Kidney epithelial cell (primary cell): ENCODE measurements around the gene IFIT1. TPM values are rescaled to one million over a fixed set of nuclear protein-coding genes. Genes with fewer than 3 reads are reported as not detected.

Experiments
- DNase-seq: peaks from one replicate; pipeline ENCODE4 v3.0.0-alpha.2; 2010; ENCODE audit warnings: low read depth
- H3K27me3 ChIP-seq: 2 replicates; pipeline ENCODE4 v1.6.0; 2011; ENCODE audit warnings: low read length; ENCODE audit not compliant: control insufficient read depth, insufficient read depth
- H3K36me3 ChIP-seq: 2 replicates; pipeline ENCODE4 v1.5.1; 2011; ENCODE audit warnings: low read length; ENCODE audit not compliant: control insufficient read depth, insufficient read depth
- H3K4me3 ChIP-seq: 2 replicates; pipeline ENCODE4 v1.5.1; 2011; ENCODE audit warnings: low read depth, mild to moderate bottlenecking, control low read depth, low read length
- total RNA-seq: library from RNA; depleted of rRNA; stranded (reverse); fragments of >200 nt; gene quantifications from 2 replicates; pipeline ENCODE4 v1.2.3, GENCODE V29; 2015
- TF ChIP-seq, protein P1 (sequence below): IDR thresholded peaks from 2 replicates; pipeline ENCODE4 v1.5.1; 2011; ENCODE audit warnings: mild to moderate bottlenecking, moderate library complexity, low read length, control low read depth, inconsistent platforms; ENCODE audit not compliant: insufficient read depth, poor library complexity, severe bottlenecking

Gene IFIT1
- total RNA-seq, 1 donor from 2014 or later = 10.4 TPM

DNA sequence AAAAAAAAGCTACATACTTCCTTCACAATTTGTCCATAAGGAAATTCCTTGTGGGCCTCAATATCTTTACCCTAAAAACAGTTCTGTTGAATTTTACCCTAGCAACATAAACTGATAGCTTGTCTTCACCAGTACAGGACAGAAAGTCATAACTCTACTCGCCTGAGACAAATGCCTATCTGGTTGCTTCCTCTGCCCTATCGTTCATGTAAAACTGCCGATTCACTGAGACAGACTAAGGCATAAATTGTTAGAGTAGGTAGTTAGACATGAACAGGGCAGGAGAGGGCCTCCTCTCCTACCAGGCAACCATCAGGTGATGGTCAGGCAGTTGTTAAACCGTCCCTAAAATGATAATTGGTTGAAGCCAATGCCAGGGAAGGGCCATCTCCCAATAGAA lies 39.6 kb upstream of the IFIT1 start:
- no peak overlapping the region for H3K4me3 ChIP-seq
- H3K36me3 ChIP-seq = no peaks in the 10 kb centered on the region
- no peaks in the 10 kb centered on the region for H3K27me3 ChIP-seq
- DNase-seq = no peak
- TF ChIP-seq, protein P1, sequence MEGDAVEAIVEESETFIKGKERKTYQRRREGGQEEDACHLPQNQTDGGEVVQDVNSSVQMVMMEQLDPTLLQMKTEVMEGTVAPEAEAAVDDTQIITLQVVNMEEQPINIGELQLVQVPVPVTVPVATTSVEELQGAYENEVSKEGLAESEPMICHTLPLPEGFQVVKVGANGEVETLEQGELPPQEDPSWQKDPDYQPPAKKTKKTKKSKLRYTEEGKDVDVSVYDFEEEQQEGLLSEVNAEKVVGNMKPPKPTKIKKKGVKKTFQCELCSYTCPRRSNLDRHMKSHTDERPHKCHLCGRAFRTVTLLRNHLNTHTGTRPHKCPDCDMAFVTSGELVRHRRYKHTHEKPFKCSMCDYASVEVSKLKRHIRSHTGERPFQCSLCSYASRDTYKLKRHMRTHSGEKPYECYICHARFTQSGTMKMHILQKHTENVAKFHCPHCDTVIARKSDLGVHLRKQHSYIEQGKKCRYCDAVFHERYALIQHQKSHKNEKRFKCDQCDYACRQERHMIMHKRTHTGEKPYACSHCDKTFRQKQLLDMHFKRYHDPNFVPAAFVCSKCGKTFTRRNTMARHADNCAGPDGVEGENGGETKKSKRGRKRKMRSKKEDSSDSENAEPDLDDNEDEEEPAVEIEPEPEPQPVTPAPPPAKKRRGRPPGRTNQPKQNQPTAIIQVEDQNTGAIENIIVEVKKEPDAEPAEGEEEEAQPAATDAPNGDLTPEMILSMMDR = no peak

DNA sequence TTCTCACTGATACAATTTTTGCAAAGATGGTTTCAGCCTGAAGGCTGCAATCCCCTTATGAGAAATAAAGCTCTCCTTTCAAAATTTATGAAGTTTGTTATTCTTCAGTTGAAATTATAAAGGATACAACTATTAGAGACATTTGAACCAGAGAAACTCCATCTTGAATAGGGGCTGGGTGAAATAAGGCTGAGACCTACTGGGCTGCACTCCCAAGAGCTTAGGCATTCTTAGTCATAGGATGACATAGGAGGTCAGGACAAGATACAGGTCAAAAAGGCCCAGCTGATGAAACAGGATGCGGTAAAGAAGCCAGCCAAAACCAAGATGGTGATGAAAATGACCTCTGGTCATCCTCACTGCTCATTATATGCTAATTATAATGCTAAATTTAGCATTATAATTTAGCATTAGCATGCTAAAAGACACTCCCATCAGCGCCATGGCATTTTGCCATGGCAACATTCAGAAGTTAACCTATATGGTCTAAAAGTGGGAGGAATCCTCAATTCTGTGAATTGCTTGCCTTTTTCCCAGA lies 37.0 kb upstream of the IFIT1 start:
- Histone ChIP-seq H3K27me3 (no peaks in the 10 kb centered on the region), H3K4me3 (no peak overlapping the region), H3K36me3 (no peaks in the 10 kb centered on the region)
- TF ChIP-seq, protein P1 = no peak
- DNase-seq = no peak

DNA sequence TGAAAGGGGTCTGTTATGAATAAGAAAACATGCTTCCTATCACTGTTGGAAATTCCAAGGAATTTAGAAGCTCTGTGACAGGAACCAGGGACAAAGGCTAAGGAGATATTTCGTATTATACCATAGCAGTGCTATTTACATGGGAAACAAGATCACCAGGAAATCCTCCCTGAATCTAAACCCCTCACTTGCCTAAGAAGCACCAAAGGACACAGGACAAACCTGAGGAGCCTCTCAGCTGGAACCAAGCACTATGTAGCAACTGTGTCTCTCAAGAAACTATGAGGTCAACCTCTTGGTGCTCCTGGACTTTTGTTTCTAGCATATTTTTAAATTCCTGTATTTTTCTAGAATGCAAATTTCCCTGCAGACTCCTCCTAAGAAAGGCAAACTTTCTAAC lies 35.3 kb upstream of the IFIT1 start:
- Histone ChIP-seq H3K4me3 (no peak overlapping the region), H3K27me3 (no peaks in the 10 kb centered on the region), H3K36me3 (no peaks in the 10 kb centered on the region)
- TF ChIP-seq, protein P1 = no peak
- no peak for DNase-seq

DNA sequence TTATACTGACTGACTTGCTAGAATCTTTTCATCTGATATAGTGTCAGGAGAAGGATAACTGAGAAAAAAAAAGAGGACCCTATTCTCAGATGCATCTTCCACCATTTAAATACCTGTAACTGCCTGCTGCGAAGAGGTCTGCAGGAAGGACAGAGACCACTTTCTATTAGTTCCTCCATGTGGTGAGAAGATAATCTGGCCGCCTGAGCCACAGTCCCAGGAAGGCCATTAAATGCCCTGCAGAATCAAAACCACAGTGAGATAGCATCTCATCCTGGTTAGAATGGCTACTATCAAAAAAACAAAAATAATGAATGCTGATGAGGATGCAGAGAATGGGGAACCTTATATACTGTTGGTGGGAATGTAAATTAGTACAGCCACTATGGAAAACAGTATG lies 34.4 kb upstream of the IFIT1 start:
- H3K27me3 ChIP-seq = no peaks in the 10 kb centered on the region
- H3K4me3 ChIP-seq = no peak overlapping the region
- H3K36me3 ChIP-seq = no peaks in the 10 kb centered on the region
- TF ChIP-seq, protein P1 = no peak
- no peak for DNase-seq

DNA sequence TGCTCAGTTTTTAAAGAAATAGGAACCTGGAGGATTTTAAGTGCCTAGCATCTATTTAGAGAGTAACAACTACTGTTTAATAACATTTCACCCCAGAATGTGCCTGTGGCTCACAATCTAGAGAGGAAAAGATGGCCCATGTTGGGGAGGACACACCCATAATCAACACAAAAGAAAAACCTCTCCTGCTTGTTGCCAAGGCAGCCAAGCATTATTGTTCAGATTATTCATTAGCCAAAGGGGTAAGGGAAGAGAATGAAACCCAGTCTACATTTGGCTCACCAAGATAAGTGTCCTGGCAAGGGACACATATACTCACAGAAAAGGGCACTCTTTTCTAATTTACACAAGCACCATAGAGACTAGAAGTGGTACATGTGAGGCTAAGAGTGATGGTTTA lies 32.3 kb upstream of the IFIT1 start:
- Histone ChIP-seq H3K27me3 (no peaks in the 10 kb centered on the region), H3K36me3 (no peaks in the 10 kb centered on the region), H3K4me3 (no peak overlapping the region)
- TF ChIP-seq, protein P1 = no peak
- no peak for DNase-seq

DNA sequence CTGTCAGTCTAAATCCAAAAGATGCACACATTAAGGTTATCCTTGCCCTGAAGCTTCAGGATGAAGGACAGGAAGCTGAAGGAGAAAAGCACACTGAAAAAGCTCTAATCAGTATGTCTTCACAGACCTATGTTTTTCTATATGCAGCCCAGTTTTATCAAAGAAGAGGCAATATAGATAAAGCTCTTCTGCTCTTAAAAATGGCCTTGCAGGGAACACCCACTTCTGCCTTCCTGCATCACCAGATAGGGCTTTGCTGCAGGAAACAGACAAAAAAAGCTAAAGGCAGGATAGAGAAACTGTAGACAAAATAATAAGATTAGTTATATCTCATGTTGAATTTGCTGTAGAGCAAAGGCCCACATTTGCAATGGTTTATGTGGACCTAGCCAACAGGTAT lies 29.5 kb upstream of the IFIT1 start:
- no peak for DNase-seq
- Histone ChIP-seq H3K27me3 (no peaks in the 10 kb centered on the region), H3K36me3 (no peaks in the 10 kb centered on the region), H3K4me3 (no peak overlapping the region)
- TF ChIP-seq, protein P1 = no peak
